Measurements from ENCODE around the gene TSFM.

- TF ChIP-seq, protein P1, sequence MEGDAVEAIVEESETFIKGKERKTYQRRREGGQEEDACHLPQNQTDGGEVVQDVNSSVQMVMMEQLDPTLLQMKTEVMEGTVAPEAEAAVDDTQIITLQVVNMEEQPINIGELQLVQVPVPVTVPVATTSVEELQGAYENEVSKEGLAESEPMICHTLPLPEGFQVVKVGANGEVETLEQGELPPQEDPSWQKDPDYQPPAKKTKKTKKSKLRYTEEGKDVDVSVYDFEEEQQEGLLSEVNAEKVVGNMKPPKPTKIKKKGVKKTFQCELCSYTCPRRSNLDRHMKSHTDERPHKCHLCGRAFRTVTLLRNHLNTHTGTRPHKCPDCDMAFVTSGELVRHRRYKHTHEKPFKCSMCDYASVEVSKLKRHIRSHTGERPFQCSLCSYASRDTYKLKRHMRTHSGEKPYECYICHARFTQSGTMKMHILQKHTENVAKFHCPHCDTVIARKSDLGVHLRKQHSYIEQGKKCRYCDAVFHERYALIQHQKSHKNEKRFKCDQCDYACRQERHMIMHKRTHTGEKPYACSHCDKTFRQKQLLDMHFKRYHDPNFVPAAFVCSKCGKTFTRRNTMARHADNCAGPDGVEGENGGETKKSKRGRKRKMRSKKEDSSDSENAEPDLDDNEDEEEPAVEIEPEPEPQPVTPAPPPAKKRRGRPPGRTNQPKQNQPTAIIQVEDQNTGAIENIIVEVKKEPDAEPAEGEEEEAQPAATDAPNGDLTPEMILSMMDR (IDR thresholded peaks at IDR 0.05; ENCODE audit: insufficient read depth, low read length, poor library complexity, severe bottlenecking), result no peak
- TF ChIP-seq EZH2phosphoT487 (conservative IDR thresholded peaks at IDR 0.05; ENCODE audit: low read length), result no peak
These were observed 30.8 kb downstream of the TSFM start for GRCh38 chr12:57813111-57813970.
